Stimulated activated CD4-positive, alpha-beta T cell treated with anti-CD3 and anti-CD28 coated beads, Interleukin-15, amount 100 ng/mL, for 48 hours (primary cell): Measurements from ENCODE around the gene DPYSL4.

ENCODE experiments used
- DNase-seq, 2 donors: peaks; one replicate each; pipeline ENCODE4 v3.0.0-alpha.2; 2020; ENCODE audit warnings: low read depth in 2 of 2

Gene DPYSL4

GRCh38 chr10:132241086-132241485 is 54.3 kb downstream of the DPYSL4 start:
- no peak for DNase-seq

- DNase-seq = no peak
Observed at GRCh38 chr10:132241496-132241895, 54.7 kb downstream of the DPYSL4 start.

GRCh38 chr10:132242103-132242840 is 55.5 kb downstream of the DPYSL4 start:
- no peak for DNase-seq

GRCh38 chr10:132243141-132243540 is 56.4 kb downstream of the DPYSL4 start:
- no peak for DNase-seq

GRCh38 chr10:132243626-132244025 is 56.9 kb downstream of the DPYSL4 start:
- DNase-seq = no peak

- DNase-seq = no peak
Observed at GRCh38 chr10:132245056-132245455, 58.3 kb downstream of the DPYSL4 start.

- DNase-seq = no peak
Observed at GRCh38 chr10:132246296-132246695, 59.5 kb downstream of the DPYSL4 start.

- DNase-seq = no peak
Observed at GRCh38 chr10:132247943-132248342, 61.2 kb downstream of the DPYSL4 start.

- DNase-seq = peak; percentile 25 to 54
Observed at GRCh38 chr10:132248455-132249225, 61.9 kb downstream of the DPYSL4 start.

- DNase-seq = no peak
Observed at GRCh38 chr10:132249226-132249724, 62.5 kb downstream of the DPYSL4 start.

GRCh38 chr10:132249824-132250375 is 63.2 kb downstream of the DPYSL4 start:
- DNase-seq = no peak

GRCh38 chr10:132250481-132251475 is 64.0 kb downstream of the DPYSL4 start:
- DNase-seq = no peak

GRCh38 chr10:132251928-132252327 is 65.2 kb downstream of the DPYSL4 start:
- DNase-seq = no peak

- DNase-seq = no peak
Observed at GRCh38 chr10:132252412-132252811, 65.7 kb downstream of the DPYSL4 start.

GRCh38 chr10:132253092-132253687 is 66.4 kb downstream of the DPYSL4 start:
- DNase-seq = no peak

- DNase-seq = no peak
Observed at GRCh38 chr10:132254841-132255240, 68.1 kb downstream of the DPYSL4 start.
